Medulla oblongata (tissue), 1 donor: Measurements from ENCODE around the gene CDHR5.

ENCODE experiments used
- DNase-seq: peaks from one replicate; pipeline ENCODE4 v3.0.0-alpha.2; 2015; ENCODE audit errors: extremely low spot score

The CDHR5 gene

GRCh38 chr11:611001-611996 lies 13.5 kb downstream of the CDHR5 start:
- no peak for DNase-seq

GRCh38 chr11:610146-610801 lies 14.5 kb downstream of the CDHR5 start:
- no peak for DNase-seq

GRCh38 chr11:609341-609811 lies 15.4 kb downstream of the CDHR5 start:
- DNase-seq, result no peak

- no peak for DNase-seq
Measured at GRCh38 chr11:608791-609251, 15.9 kb downstream of the CDHR5 start.

GRCh38 chr11:607971-608659 lies 16.6 kb downstream of the CDHR5 start:
- no peak for DNase-seq

- DNase-seq, result no peak
Measured at GRCh38 chr11:607020-607780, 17.6 kb downstream of the CDHR5 start.

- DNase-seq, result peak; percentile 22
Measured at GRCh38 chr11:606245-606644, 18.5 kb downstream of the CDHR5 start.

- no peak for DNase-seq
Measured at GRCh38 chr11:605286-606129, 19.2 kb downstream of the CDHR5 start.

GRCh38 chr11:603154-603553 lies 21.6 kb downstream of the CDHR5 start:
- DNase-seq, result no peak

- DNase-seq, result no peak
Measured at GRCh38 chr11:601573-602245, 23.0 kb downstream of the CDHR5 start.

GRCh38 chr11:598005-598680 lies 26.6 kb downstream of the CDHR5 start:
- no peak for DNase-seq

GRCh38 chr11:597166-597725 lies 27.5 kb downstream of the CDHR5 start:
- DNase-seq, result no peak

- DNase-seq, result no peak
Measured at GRCh38 chr11:596374-596773, 28.4 kb downstream of the CDHR5 start.

- no peak for DNase-seq
Measured at GRCh38 chr11:595400-595799, 29.4 kb downstream of the CDHR5 start.

- DNase-seq, result no peak
Measured at GRCh38 chr11:593347-593746, 31.4 kb downstream of the CDHR5 start.

GRCh38 chr11:592918-593317 lies 31.8 kb downstream of the CDHR5 start:
- DNase-seq, result no peak

- no peak for DNase-seq
Measured at GRCh38 chr11:592501-592900, 32.3 kb downstream of the CDHR5 start.

GRCh38 chr11:590997-591396 lies 33.8 kb downstream of the CDHR5 start:
- DNase-seq, result no peak

GRCh38 chr11:589798-590197 lies 35.0 kb downstream of the CDHR5 start:
- DNase-seq, result no peak
